GM12878 (cell line): Measurements from ENCODE around the gene CD200R1. TPM values are rescaled to one million over a fixed set of nuclear protein-coding genes. Genes with fewer than 3 reads are reported as not detected.
"Not testable (repeated sequence)": the region's sequence is repeated elsewhere in the genome, so short reads cannot be mapped to it uniquely, and the experiment has no call there.

ENCODE experiments used
- ATAC-seq: fragments of 200-7000 bp; cut with Tn5 transposase; 3 replicates; pipeline ENCODE4 v1.9.1; 2020; ENCODE audit warnings: mild to moderate bottlenecking, moderate library complexity
- BruUV-seq: library from RNA; stranded (reverse); fragments of 400-500 nt; replicated peaks from 2 replicates; lab custom pipeline; 2021; lab: Mats Ljungman, UMichigan
- CTCF ChIA-PET: fragments of 300-600 bp; sonication (Branson Sonifier 250); formaldehyde crosslinking; extraction: SDS; loops from one replicate; lab custom pipeline; 2021; ENCODE audit warnings: inconsistent platforms; lab: Yijun Ruan, JAX
- POLR2A ChIA-PET: fragments of 350-600 bp; formaldehyde crosslinking; extraction: SDS; loops from one replicate; lab custom pipeline; 2021; ENCODE audit warnings: inconsistent platforms; lab: Charles Lee
- RAD21 ChIA-PET: fragments of 300-600 bp; sonication (Branson Sonifier 250); formaldehyde crosslinking; loops from one replicate; lab custom pipeline; 2023; ENCODE audit warnings: antibody characterized with exemption; ENCODE audit not compliant: unreplicated experiment; lab: Charles Lee
- SMC1A ChIA-PET: fragments of 300-600 bp; sonication (Branson Sonifier 250); formaldehyde crosslinking; loops from one replicate; lab custom pipeline; 2023; ENCODE audit not compliant: unreplicated experiment, uncharacterized antibody; lab: Charles Lee
- DNase-seq: peaks from one replicate; pipeline ENCODE4 v3.0.0-alpha.2; 2011; ENCODE audit warnings: low read depth, low spot score
- FAIRE-seq: peaks from 3 replicates; lab custom pipeline; 2011; peaks lifted over from hg19 to GRCh38; lab: Jason Lieb, UNC
- H2AFZ ChIP-seq: 2 replicates; pipeline ENCODE4 v1.6.0; 2011; ENCODE audit warnings: low read depth, low read length, control low read depth; ENCODE audit not compliant: control insufficient read depth
- H3K27ac ChIP-seq: 2 replicates; pipeline ENCODE4 v1.5.1; 2011; ENCODE audit warnings: control low read depth; ENCODE audit not compliant: control insufficient read depth, insufficient read depth
- H3K27me3 ChIP-seq, 2 experiments: replicated peaks in 1 of 2; 2 replicates each; pipeline versions ENCODE4 v1.6.0 to v1.6.1; 2011; ENCODE audit warnings: low read length in 1 of 2; ENCODE audit not compliant: control insufficient read depth in 2 of 2, insufficient read depth in 2 of 2
- H3K36me3 ChIP-seq, 2 experiments: 2 replicates each; pipeline ENCODE4 v1.5.1; 2011; ENCODE audit warnings: low read length in 1 of 2; ENCODE audit not compliant: control insufficient read depth in 2 of 2, insufficient read depth in 2 of 2
- H3K4me1 ChIP-seq: 2 replicates; pipeline ENCODE4 v1.6.1; 2011; ENCODE audit warnings: mild to moderate bottlenecking, low read length, moderate library complexity, mixed read lengths; ENCODE audit not compliant: control insufficient read depth, insufficient read depth
- H3K4me2 ChIP-seq: 2 replicates; pipeline ENCODE4 v1.6.0; 2011; ENCODE audit warnings: control low read depth; ENCODE audit not compliant: control insufficient read depth, insufficient read depth
- H3K4me3 ChIP-seq: fragments of 200-600 bp; sonication (generic); 2 replicates; pipeline ENCODE4 v1.5.1; 2016
- H3K79me2 ChIP-seq: 2 replicates; pipeline ENCODE4 v1.6.0; 2011; ENCODE audit warnings: low read length; ENCODE audit not compliant: control insufficient read depth, insufficient read depth
- H3K9ac ChIP-seq: 2 replicates; pipeline ENCODE4 v1.8.0; 2011; ENCODE audit warnings: low read length, control low read depth, mixed read lengths; ENCODE audit not compliant: control insufficient read depth, insufficient read depth
- H3K9me3 ChIP-seq: replicated peaks from 3 replicates; pipeline ENCODE4 v1.5.1; 2011; ENCODE audit warnings: mild to moderate bottlenecking, low read length; ENCODE audit not compliant: control insufficient read depth, insufficient read depth
- H4K20me1 ChIP-seq: 2 replicates; pipeline ENCODE4 v1.6.0; 2011; ENCODE audit not compliant: control insufficient read depth, insufficient read depth
- EP300 ChIP-seq, 2 experiments: fragments of 150-350 bp in 1 of 2; IDR thresholded peaks; 2 replicates each; pipeline ENCODE4 v1.6.1; 2011 to 2012; ENCODE audit warnings: low read depth in 2 of 2, low read length in 2 of 2, borderline replicate concordance in 1 of 2, improper control_type of control experiment in 1 of 2, inconsistent platforms in 1 of 2; ENCODE audit not compliant: control insufficient read depth in 1 of 2
- FOXM1 ChIP-seq: IDR thresholded peaks from 2 replicates; pipeline ENCODE4 v1.6.1; 2012; ENCODE audit warnings: low read depth, mild to moderate bottlenecking, inconsistent platforms, low read length, moderate library complexity
- IKZF2 ChIP-seq, 2 experiments: fragments of 450-650 bp; IDR thresholded peaks; 2 replicates each; pipeline ENCODE4 v1.6.1; 2017; ENCODE audit warnings: mild to moderate bottlenecking in 2 of 2, moderate library complexity in 2 of 2
- NFIC ChIP-seq: IDR thresholded peaks from 2 replicates; pipeline ENCODE4 v1.6.1; 2012; ENCODE audit warnings: low read depth, mild to moderate bottlenecking, inconsistent platforms, low read length, moderate library complexity
- PML ChIP-seq: IDR thresholded peaks from 2 replicates; pipeline ENCODE4 v1.6.1; 2012; ENCODE audit warnings: low read length, inconsistent platforms
- POLR2A ChIP-seq: IDR thresholded peaks from 2 replicates; pipeline ENCODE4 v1.6.1; 2011; ENCODE audit warnings: low read depth, mild to moderate bottlenecking, low read length
- RB1 ChIP-seq: fragments of 450-650 bp; formaldehyde crosslinking; IDR thresholded peaks from 2 replicates; pipeline ENCODE4 v1.6.1; 2017; ENCODE audit warnings: mild to moderate bottlenecking, borderline replicate concordance
- WGBS: methylation state at CpG from one replicate; pipeline ENCODE4 v1.1.6; 2016; ENCODE audit warnings: low lambda C conversion rate; ENCODE audit not compliant: insufficient replicate concordance, insufficient coverage; ENCODE audit errors: missing lambda C conversion rate; 5-methylcytosine and 5-hydroxymethylcytosine counted together
- in situ Hi-C: fragments of 300-500 bp; cut with MboI; formaldehyde crosslinking; loops from 9 replicates; pipeline ENCODE4 v1.14.3; 2018; ENCODE audit warnings: mixed read lengths
- intact Hi-C: fragments of 100-400 bp; cut with micrococcal nuclease; formaldehyde crosslinking; loops from one replicate; pipeline ENCODE4 v1.14.2; 2022; ENCODE audit not compliant: unreplicated experiment
- polyA plus RNA-seq, 11 experiments: library from polyadenylated mRNA; depleted of rRNA in 4 of 11; unstranded in 6 of 11; stranded (reverse) in 5 of 11; fragments of >200 nt; fragmentation: Nextera tagmentation in 4 of 11; fragmentation: Illumina TruSeq in 1 of 11; extraction: Ambion mirVana in 4 of 11; extraction: Trizol in 1 of 11; gene quantifications; 1 replicate in 1 of 11; 2 replicates in 10 of 11; pipeline versions ENCODE4 v1.2.1 to v1.2.3, GENCODE V29; 2011 to 2016; ENCODE audit warnings: inconsistent platforms in 2 of 11, missing spikeins in 2 of 11, low read depth in 1 of 11
- total RNA-seq, 4 experiments: library from RNA; depleted of rRNA in 3 of 4; stranded (reverse); fragments of >200 nt in 3 of 4; fragmentation: Illumina TruSeq in 1 of 4; extraction: Trizol in 1 of 4; gene quantifications; 2 replicates each; pipeline versions ENCODE4 v1.2.1 to v1.2.3, GENCODE V29; 2013 to 2021
- TF ChIP-seq, protein P1 (sequence below): fragments of 450-650 bp; IDR thresholded peaks from 2 replicates; pipeline ENCODE4 v1.6.1; 2017; ENCODE audit warnings: low read depth, mild to moderate bottlenecking, moderate library complexity

CD200R1 gene
- total and polyA plus RNA-seq, 10 of the 15 experiments (the other 5 are each of a cell fraction or from before 2014, with no cell fraction given) = 0.15 to 1.1 (median 0.88) TPM

DNA sequence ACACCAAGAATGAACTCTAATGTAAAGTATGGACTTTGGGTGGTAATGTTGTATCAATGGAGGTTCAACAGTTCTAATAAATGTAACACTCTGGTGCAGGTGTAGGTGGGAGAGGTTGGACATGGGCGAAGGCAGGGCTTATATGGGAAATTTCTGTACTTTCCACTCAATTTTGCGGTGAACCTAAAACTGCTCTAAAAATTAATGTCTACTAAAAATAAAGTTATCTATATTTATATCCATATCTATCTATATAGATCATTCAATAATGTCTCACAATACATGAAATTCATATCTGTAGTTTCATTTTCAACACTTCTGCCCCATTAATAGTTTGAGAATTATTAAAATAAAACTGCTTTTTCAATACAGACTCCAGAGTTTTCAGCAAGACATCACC lies 49.3 kb downstream of the CD200R1 start (continued):
- TF ChIP-seq NFIC (peak; percentile 93; the same call in 1 of the 2 replicates), IKZF2 (IDR thresholded peaks at IDR 0.05) (no peak), RB1 (no peak), FOXM1 (peak; percentile 73; the same call in 1 of the 2 replicates), POLR2A (no peak), PML (0 out of 2 replicates have a peak, but pooled peaks have one; percentile 25), EP300 (IDR thresholded peaks at IDR 0.05; ENCODE audit: borderline replicate concordance in 1 of 2, control insufficient read depth in 1 of 2, low read depth in 2 of 2, low read length in 2 of 2) (no peak)
- TF ChIP-seq, protein P1, sequence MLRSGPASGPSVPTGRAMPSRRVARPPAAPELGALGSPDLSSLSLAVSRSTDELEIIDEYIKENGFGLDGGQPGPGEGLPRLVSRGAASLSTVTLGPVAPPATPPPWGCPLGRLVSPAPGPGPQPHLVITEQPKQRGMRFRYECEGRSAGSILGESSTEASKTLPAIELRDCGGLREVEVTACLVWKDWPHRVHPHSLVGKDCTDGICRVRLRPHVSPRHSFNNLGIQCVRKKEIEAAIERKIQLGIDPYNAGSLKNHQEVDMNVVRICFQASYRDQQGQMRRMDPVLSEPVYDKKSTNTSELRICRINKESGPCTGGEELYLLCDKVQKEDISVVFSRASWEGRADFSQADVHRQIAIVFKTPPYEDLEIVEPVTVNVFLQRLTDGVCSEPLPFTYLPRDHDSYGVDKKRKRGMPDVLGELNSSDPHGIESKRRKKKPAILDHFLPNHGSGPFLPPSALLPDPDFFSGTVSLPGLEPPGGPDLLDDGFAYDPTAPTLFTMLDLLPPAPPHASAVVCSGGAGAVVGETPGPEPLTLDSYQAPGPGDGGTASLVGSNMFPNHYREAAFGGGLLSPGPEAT = peak; percentile 52; the same call in 1 of the 2 replicates
- TF ChIP-seq, all 136 proteins: peak for 12

DNA sequence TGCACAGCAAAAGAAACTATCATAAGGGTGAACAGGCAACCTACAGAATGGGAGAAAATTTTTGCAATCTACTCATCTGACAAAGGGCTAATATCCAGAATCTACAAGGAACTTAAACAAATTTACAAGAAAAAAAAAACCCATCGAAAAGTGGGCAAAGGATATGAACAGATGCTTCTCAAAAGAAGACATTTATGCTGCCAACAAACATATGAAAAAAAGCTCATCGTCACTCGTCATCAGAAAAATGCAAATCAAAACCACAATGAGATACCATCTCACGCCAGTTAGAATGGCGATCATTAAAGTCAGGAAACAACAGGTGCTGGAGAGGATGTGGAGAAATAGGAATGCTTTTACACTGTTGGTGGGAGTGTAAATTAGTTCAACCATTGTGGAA lies 55.4 kb downstream of the CD200R1 start:
- H3K4me2 ChIP-seq, H3K36me3 ChIP-seq, BruUV-seq, DNase-seq, H3K4me3 ChIP-seq, H4K20me1 ChIP-seq, H3K27me3 ChIP-seq, H3K27ac ChIP-seq, H2AFZ ChIP-seq, intact Hi-C loops, H3K4me1 ChIP-seq, H3K79me2 ChIP-seq, in situ Hi-C loops, H3K9me3 ChIP-seq, ATAC-seq, FAIRE-seq, RAD21 ChIA-PET, POLR2A ChIA-PET, H3K9ac ChIP-seq: not testable (repeated sequence)
- ChIA-PET CTCF (interaction anchor here (0.6 kb wide), 1 partner anchor 89 kb away, joined by 3 read pairs; no protein-coding TSS in a partner anchor), SMC1A (interaction anchor here (2.8 kb wide), 1 partner anchor 12 kb away, joined by 12 read pairs; no protein-coding TSS in a partner anchor)
- 99% methylated on average over 5 of the region's 5 CpGs for WGBS
